IgD-negative memory B cell (primary cell): ENCODE measurements around the gene COL8A1. TPM values are rescaled to one million over a fixed set of nuclear protein-coding genes. Genes with fewer than 3 reads are reported as not detected.
"Not testable (repeated sequence)": the region's sequence is repeated elsewhere in the genome, so short reads cannot be mapped to it uniquely, and the experiment has no call there.

Experiments
- H3K27ac Mint-ChIP-seq, 3 donors: one replicate each; pipeline ENCODE4 v1.8.0; 2020 to 2022; ENCODE audit warnings: mild to moderate bottlenecking in 3 of 3, mixed read lengths in 3 of 3, moderate library complexity in 1 of 3
- H3K27me3 Mint-ChIP-seq: one replicate; pipeline ENCODE4 v1.8.0; 2021; ENCODE audit warnings: mixed read lengths
- H3K36me3 Mint-ChIP-seq: one replicate; pipeline ENCODE4 v1.8.0; 2020; ENCODE audit warnings: mild to moderate bottlenecking, mixed read lengths
- H3K4me1 Mint-ChIP-seq, 3 donors: one replicate each; pipeline ENCODE4 v1.8.0; 2020 to 2022; ENCODE audit warnings: mixed read lengths in 3 of 3, mild to moderate bottlenecking in 1 of 3
- H3K4me3 Mint-ChIP-seq, 4 donors: one replicate each; pipeline ENCODE4 v1.8.0; 2020 to 2022; ENCODE audit warnings: mild to moderate bottlenecking in 4 of 4, mixed read lengths in 4 of 4, moderate library complexity in 3 of 4
- H3K9me3 Mint-ChIP-seq, 3 donors: one replicate each; pipeline ENCODE4 v1.8.0; 2020 to 2021; ENCODE audit warnings: mixed read lengths in 3 of 3, mild to moderate bottlenecking in 1 of 3
- polyA plus RNA-seq: library from polyadenylated mRNA; unstranded; fragments of 300-500 nt; fragmentation: Illumina TruSeq; gene quantifications from one replicate; pipeline ENCODE4 v1.2.3, GENCODE V29; 2021

The COL8A1 gene
- polyA plus RNA-seq, 1 donor from 2014 or later, result not detected

GRCh38 chr3:99825004-99825640 is 186.7 kb downstream of the COL8A1 start:
- H3K36me3 Mint-ChIP-seq, result peaks cover 6% of the 10 kb centered on the region
- no peak overlapping the region for H3K4me3 Mint-ChIP-seq
- peaks cover 3 to 14% (median 4%) of the 10 kb centered on the region in 3 donors for H3K4me1 Mint-ChIP-seq
- H3K27ac Mint-ChIP-seq, result peak overlapping the region in 1 of 3 donors; percentile 60
- H3K9me3 Mint-ChIP-seq, result no peaks in the 10 kb centered on the region
- H3K27me3 Mint-ChIP-seq, result no peaks in the 10 kb centered on the region

GRCh38 chr3:99829844-99830243 is 191.4 kb downstream of the COL8A1 start:
- no peaks in the 10 kb centered on the region for H3K27me3 Mint-ChIP-seq

GRCh38 chr3:99833617-99834205 is 195.3 kb downstream of the COL8A1 start:
- H3K4me3 Mint-ChIP-seq, result no peak overlapping the region
- H3K36me3 Mint-ChIP-seq, result no peaks in the 10 kb centered on the region
- peak overlapping the region in 1 of 3 donors; percentile 76 for H3K27ac Mint-ChIP-seq
- no peaks in the 10 kb centered on the region for H3K4me1 Mint-ChIP-seq
- H3K9me3 Mint-ChIP-seq, result no peaks in the 10 kb centered on the region
- no peaks in the 10 kb centered on the region for H3K27me3 Mint-ChIP-seq

More at GRCh38 chr3:99829844-99830243, 191.4 kb downstream of the COL8A1 start:
- H3K9me3 Mint-ChIP-seq, result no peaks in the 10 kb centered on the region
- peaks cover 6% of the 10 kb centered on the region for H3K36me3 Mint-ChIP-seq
- H3K27ac Mint-ChIP-seq, result no peak overlapping the region
- no peak overlapping the region for H3K4me3 Mint-ChIP-seq
- no peaks in the 10 kb centered on the region for H3K4me1 Mint-ChIP-seq

- no peaks in the 10 kb centered on the region for H3K27me3 Mint-ChIP-seq
- no peaks in the 10 kb centered on the region for H3K4me1 Mint-ChIP-seq
- H3K27ac Mint-ChIP-seq, result no peak overlapping the region
- no peaks in the 10 kb centered on the region for H3K36me3 Mint-ChIP-seq
- no peak overlapping the region for H3K4me3 Mint-ChIP-seq
- no peaks in the 10 kb centered on the region for H3K9me3 Mint-ChIP-seq
Observed at GRCh38 chr3:99834211-99834957, 196.0 kb downstream of the COL8A1 start.

- Mint-ChIP-seq H3K9me3 (no peaks in the 10 kb centered on the region), H3K27ac (no peak overlapping the region), H3K4me3 (no peak overlapping the region), H3K4me1 (no peaks in the 10 kb centered on the region), H3K36me3 (no peaks in the 10 kb centered on the region), H3K27me3 (no peaks in the 10 kb centered on the region)
Observed at GRCh38 chr3:99836681-99837080, 198.3 kb downstream of the COL8A1 start.

- Mint-ChIP-seq H3K4me1 (no peaks in the 10 kb centered on the region), H3K27ac (no peak overlapping the region), H3K9me3 (no peaks in the 10 kb centered on the region), H3K36me3 (no peaks in the 10 kb centered on the region), H3K4me3 (no peak overlapping the region), H3K27me3 (no peaks in the 10 kb centered on the region)
Observed at GRCh38 chr3:99837715-99838114, 199.3 kb downstream of the COL8A1 start.

GRCh38 chr3:99838755-99839154 is 200.4 kb downstream of the COL8A1 start:
- Mint-ChIP-seq H3K36me3 (no peaks in the 10 kb centered on the region), H3K4me3 (no peak overlapping the region), H3K27me3 (no peaks in the 10 kb centered on the region), H3K4me1 (peaks cover 0 to 2% (median 1%) of the 10 kb centered on the region in 3 donors), H3K9me3 (no peaks in the 10 kb centered on the region), H3K27ac (no peak overlapping the region)

GRCh38 chr3:99839613-99840012 is 201.2 kb downstream of the COL8A1 start:
- Mint-ChIP-seq H3K27me3 (no peaks in the 10 kb centered on the region), H3K36me3 (no peaks in the 10 kb centered on the region), H3K27ac (no peak overlapping the region)

GRCh38 chr3:99841949-99842348 is 203.6 kb downstream of the COL8A1 start:
- H3K4me1 Mint-ChIP-seq, result peaks cover 9 to 11% (median 11%) of the 10 kb centered on the region in 3 donors
- H3K36me3 Mint-ChIP-seq, H3K9me3 Mint-ChIP-seq, H3K27me3 Mint-ChIP-seq, H3K4me3 Mint-ChIP-seq: not testable (repeated sequence)
- H3K27ac Mint-ChIP-seq, result peak overlapping the region in 1 of 3 donors; percentile 34

More at GRCh38 chr3:99839613-99840012, 201.2 kb downstream of the COL8A1 start:
- H3K4me3 Mint-ChIP-seq, result no peak overlapping the region
- H3K9me3 Mint-ChIP-seq, result no peaks in the 10 kb centered on the region
- H3K4me1 Mint-ChIP-seq, result peaks cover 0 to 3% (median 3%) of the 10 kb centered on the region in 3 donors

- Mint-ChIP-seq H3K9me3 (no peaks in the 10 kb centered on the region), H3K4me3 (no peak overlapping the region), H3K27ac (no peak overlapping the region)
Observed at GRCh38 chr3:99842826-99843589, 204.6 kb downstream of the COL8A1 start.

GRCh38 chr3:99843590-99844258 is 205.3 kb downstream of the COL8A1 start:
- Mint-ChIP-seq H3K9me3 (no peaks in the 10 kb centered on the region), H3K4me3 (no peak overlapping the region), H3K36me3 (no peaks in the 10 kb centered on the region), H3K4me1 (peaks cover 9 to 13% (median 11%) of the 10 kb centered on the region in 3 donors), H3K27me3 (no peaks in the 10 kb centered on the region), H3K27ac (no peak overlapping the region)

More at GRCh38 chr3:99842826-99843589, 204.6 kb downstream of the COL8A1 start:
- Mint-ChIP-seq H3K4me1 (peaks cover 9 to 13% (median 11%) of the 10 kb centered on the region in 3 donors), H3K36me3 (no peaks in the 10 kb centered on the region), H3K27me3 (no peaks in the 10 kb centered on the region)

GRCh38 chr3:99845331-99845730 is 206.9 kb downstream of the COL8A1 start:
- no peaks in the 10 kb centered on the region for H3K27me3 Mint-ChIP-seq
- H3K4me1 Mint-ChIP-seq, result peaks cover 9 to 13% (median 11%) of the 10 kb centered on the region in 3 donors
- peak overlapping the region in 2 of 4 donors; percentile 4 to 41 for H3K4me3 Mint-ChIP-seq
- no peak overlapping the region for H3K27ac Mint-ChIP-seq
- H3K9me3 Mint-ChIP-seq, result no peaks in the 10 kb centered on the region
- H3K36me3 Mint-ChIP-seq, result no peaks in the 10 kb centered on the region

- Mint-ChIP-seq H3K4me1 (peaks cover 9 to 13% (median 11%) of the 10 kb centered on the region in 3 donors), H3K27me3 (no peaks in the 10 kb centered on the region), H3K36me3 (no peaks in the 10 kb centered on the region), H3K27ac (no peak overlapping the region), H3K4me3 (no peak overlapping the region), H3K9me3 (no peaks in the 10 kb centered on the region)
Observed at GRCh38 chr3:99845999-99846398, 207.6 kb downstream of the COL8A1 start.

- peaks cover 9 to 13% (median 11%) of the 10 kb centered on the region in 3 donors for H3K4me1 Mint-ChIP-seq
- H3K27me3 Mint-ChIP-seq, result no peaks in the 10 kb centered on the region
- H3K4me3 Mint-ChIP-seq, result no peak overlapping the region
- no peaks in the 10 kb centered on the region for H3K36me3 Mint-ChIP-seq
- H3K27ac Mint-ChIP-seq, result no peak overlapping the region
- no peaks in the 10 kb centered on the region for H3K9me3 Mint-ChIP-seq
Observed at GRCh38 chr3:99846477-99847160, 208.2 kb downstream of the COL8A1 start.
